Measurements from ENCODE around the gene NLGN3. TPM values are rescaled to one million over a fixed set of nuclear protein-coding genes. Genes with fewer than 3 reads are reported as not detected.

Gene NLGN3
- total RNA-seq, 1 experiment from 2014 or later: 0.28 TPM

DNA sequence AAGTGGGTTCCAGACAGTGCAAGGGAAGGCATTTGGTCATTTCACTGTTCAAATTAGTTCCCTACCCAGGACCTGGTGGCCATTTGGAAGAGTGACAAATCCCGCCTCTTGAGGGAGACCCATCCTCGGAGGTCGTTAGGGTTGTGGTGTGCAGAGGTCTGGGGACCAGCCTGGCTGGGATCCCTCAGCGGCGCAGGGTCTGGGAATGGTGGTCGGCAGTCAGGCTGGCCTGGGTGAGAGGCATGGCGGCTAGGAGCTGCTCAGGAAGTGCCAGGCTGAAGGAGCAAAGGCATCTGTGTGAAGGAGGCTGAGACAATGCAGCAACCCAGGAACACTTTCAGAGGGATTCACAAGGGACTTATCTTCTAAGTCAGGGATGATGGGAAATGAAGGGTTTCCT is 6.7 kb downstream of the NLGN3 start:
- Histone ChIP-seq H3K4me3 (ENCODE audit: low read depth in 2 of 2, low read length in 2 of 2) (no peak overlapping the region), H3K27me3 (ENCODE audit: control insufficient read depth, insufficient read depth, low read length) (no peaks in the 10 kb centered on the region), H3K4me1 (ENCODE audit: control insufficient read depth, insufficient read depth, low read length) (no peaks in the 10 kb centered on the region), H3K27ac (ENCODE audit: low read length) (no peak overlapping the region), H3K36me3 (ENCODE audit: control insufficient read depth, insufficient read depth, low read length) (no peaks in the 10 kb centered on the region), H3K9me3 (ENCODE audit: control insufficient read depth, insufficient read depth, low read depth, low read length) (no peaks in the 10 kb centered on the region)
- TF ChIP-seq SIN3A (IDR thresholded peaks at IDR 0.05; ENCODE audit: borderline replicate concordance, insufficient read depth, low read depth, low read length): no peak
- TF ChIP-seq REST (IDR thresholded peaks at IDR 0.05; ENCODE audit: insufficient read depth in 1 of 2, low read depth in 2 of 2, low read length in 1 of 2): no peak
- TF ChIP-seq TCF7L2 (IDR thresholded peaks at IDR 0.05; ENCODE audit: low read depth, low read length): no peak
- intact Hi-C loops (cut with micrococcal nuclease; ENCODE audit: unreplicated experiment): no loop called here
- no TSS peak for BruUV-seq (replicated peaks)
- in situ Hi-C loops (cut with HindIII; ENCODE audit: low pct_unique_long_range_greater_than_20kb, low sequenced_read_pairs): no loop called here
- ATAC-seq: no peak
- ChIA-PET CTCF (no interaction called here), POLR2A (interaction anchor here (0.7 kb wide), 1 partner anchor 132 kb away, joined by 7 read pairs; the partner anchor contains the start of gene NONO)
- DNase-seq (ENCODE audit: low read depth, low spot score): no peak

DNA sequence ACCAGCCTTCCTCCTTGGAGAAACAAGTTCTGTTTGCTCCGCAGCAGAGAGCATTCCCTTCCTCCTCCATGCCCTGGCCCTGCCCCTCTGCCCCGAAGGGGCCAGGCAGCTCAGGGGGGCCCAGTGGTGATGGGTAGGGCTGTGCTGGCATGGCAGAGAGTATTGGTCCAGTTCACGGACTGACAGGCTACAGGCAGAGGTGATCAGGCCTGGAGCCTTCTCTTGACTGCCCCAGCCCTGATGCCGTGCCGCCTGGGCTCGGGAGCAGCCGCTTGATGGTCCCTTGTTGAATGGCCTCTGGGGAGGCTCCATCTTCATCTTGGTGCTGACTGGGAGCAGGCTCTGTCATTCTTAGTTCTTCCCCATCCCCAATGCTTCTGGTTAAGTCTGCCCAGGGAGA is 9.6 kb downstream of the NLGN3 start:
- Histone ChIP-seq H3K4me3 (ENCODE audit: low read depth in 2 of 2, low read length in 2 of 2) (no peak overlapping the region), H3K9me3 (ENCODE audit: control insufficient read depth, insufficient read depth, low read depth, low read length) (no peaks in the 10 kb centered on the region), H3K36me3 (ENCODE audit: control insufficient read depth, insufficient read depth, low read length) (no peaks in the 10 kb centered on the region), H3K4me1 (ENCODE audit: control insufficient read depth, insufficient read depth, low read length) (no peaks in the 10 kb centered on the region), H3K27me3 (ENCODE audit: control insufficient read depth, insufficient read depth, low read length) (no peaks in the 10 kb centered on the region), H3K27ac (ENCODE audit: low read length) (no peak overlapping the region)
- TF ChIP-seq, protein P1, sequence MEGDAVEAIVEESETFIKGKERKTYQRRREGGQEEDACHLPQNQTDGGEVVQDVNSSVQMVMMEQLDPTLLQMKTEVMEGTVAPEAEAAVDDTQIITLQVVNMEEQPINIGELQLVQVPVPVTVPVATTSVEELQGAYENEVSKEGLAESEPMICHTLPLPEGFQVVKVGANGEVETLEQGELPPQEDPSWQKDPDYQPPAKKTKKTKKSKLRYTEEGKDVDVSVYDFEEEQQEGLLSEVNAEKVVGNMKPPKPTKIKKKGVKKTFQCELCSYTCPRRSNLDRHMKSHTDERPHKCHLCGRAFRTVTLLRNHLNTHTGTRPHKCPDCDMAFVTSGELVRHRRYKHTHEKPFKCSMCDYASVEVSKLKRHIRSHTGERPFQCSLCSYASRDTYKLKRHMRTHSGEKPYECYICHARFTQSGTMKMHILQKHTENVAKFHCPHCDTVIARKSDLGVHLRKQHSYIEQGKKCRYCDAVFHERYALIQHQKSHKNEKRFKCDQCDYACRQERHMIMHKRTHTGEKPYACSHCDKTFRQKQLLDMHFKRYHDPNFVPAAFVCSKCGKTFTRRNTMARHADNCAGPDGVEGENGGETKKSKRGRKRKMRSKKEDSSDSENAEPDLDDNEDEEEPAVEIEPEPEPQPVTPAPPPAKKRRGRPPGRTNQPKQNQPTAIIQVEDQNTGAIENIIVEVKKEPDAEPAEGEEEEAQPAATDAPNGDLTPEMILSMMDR (IDR thresholded peaks at IDR 0.05): no peak
- TF ChIP-seq REST (IDR thresholded peaks at IDR 0.05; ENCODE audit: insufficient read depth in 1 of 2, low read depth in 2 of 2, low read length in 1 of 2): no peak
- no peak for TF ChIP-seq POLR2AphosphoS5 (IDR thresholded peaks at IDR 0.05; ENCODE audit: low read depth, low read length)
- no peak for TF ChIP-seq SIN3A (IDR thresholded peaks at IDR 0.05; ENCODE audit: borderline replicate concordance, insufficient read depth, low read depth, low read length)
- TF ChIP-seq TCF7L2 (IDR thresholded peaks at IDR 0.05; ENCODE audit: low read depth, low read length): no peak
- intact Hi-C loops (cut with micrococcal nuclease; ENCODE audit: unreplicated experiment) (no loop called here), in situ Hi-C loops (cut with HindIII; ENCODE audit: low pct_unique_long_range_greater_than_20kb, low sequenced_read_pairs) (no loop called here)
- ChIA-PET CTCF (no interaction called here), POLR2A (no interaction called here)
- no TSS peak for BruUV-seq (replicated peaks)
- DNase-seq (ENCODE audit: low read depth, low spot score) (no peak), ATAC-seq (no peak)

Measured in Panc1 (cell line).